ENCODE results near the gene SH3GL1. TPM values are rescaled to one million over a fixed set of nuclear protein-coding genes. Genes with fewer than 3 reads are reported as not detected.

SH3GL1 gene
- polyA plus RNA-seq, 2 of the 4 experiments (the other 2 are of a cell fraction) = 20.1 to 34.7 TPM

DNA sequence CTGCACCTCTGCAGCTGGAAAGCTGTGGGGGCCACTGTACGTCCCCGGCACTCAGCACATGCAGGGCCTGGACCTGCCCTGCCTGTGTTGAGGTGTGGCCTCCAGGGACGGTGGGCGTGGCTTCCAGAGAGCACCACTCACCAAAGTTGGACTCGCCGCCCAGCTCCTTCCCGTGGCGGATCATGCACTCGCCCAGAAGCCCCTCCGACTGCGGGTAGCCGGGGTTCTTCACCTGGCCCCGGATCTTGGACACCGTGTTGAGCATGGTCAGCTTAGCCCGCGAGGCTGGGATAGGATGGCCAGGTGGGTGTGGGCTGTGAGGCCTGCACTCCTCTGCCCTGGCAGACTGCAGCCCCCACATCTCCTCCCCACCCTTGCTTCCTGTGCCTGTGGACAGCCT is 35.0 kb downstream of the SH3GL1 start:
- no peaks in the 10 kb centered on the region for H3K9me3 ChIP-seq
- ChIA-PET POLR2A (no interaction called here), CTCF (interaction anchor here (0.8 to 3.0 kb wide), 4 partner anchors 11 to 35 kb away, joined by 3 to 21 read pairs (median 6); partner anchors contain the start of gene SH3GL1)
- WGBS (ENCODE audit: missing lambda C conversion rate) = no CpG with 5 or more reads among the region's 16 CpGs
- no peak overlapping the region for H3K27ac ChIP-seq
- ATAC-seq (no peak), DNase-seq (ENCODE audit: low read depth in 1 of 2, low spot score in 1 of 2) (no peak), FAIRE-seq (no peak)
- no peak for TF ChIP-seq SREBF2 (IDR thresholded peaks at IDR 0.05)
- TF ChIP-seq CEBPB (IDR thresholded peaks at IDR 0.05) = no peak
- TF ChIP-seq EP300 (IDR thresholded peaks at IDR 0.05) = no peak
- TF ChIP-seq POLR2A (IDR thresholded peaks at IDR 0.05; ENCODE audit: low read length) = no peak
- no peak overlapping the region for H3K4me3 ChIP-seq
- peaks cover 28% of the 10 kb centered on the region for H3K4me1 ChIP-seq
- H3K4me2 ChIP-seq = no peak overlapping the region

DNA sequence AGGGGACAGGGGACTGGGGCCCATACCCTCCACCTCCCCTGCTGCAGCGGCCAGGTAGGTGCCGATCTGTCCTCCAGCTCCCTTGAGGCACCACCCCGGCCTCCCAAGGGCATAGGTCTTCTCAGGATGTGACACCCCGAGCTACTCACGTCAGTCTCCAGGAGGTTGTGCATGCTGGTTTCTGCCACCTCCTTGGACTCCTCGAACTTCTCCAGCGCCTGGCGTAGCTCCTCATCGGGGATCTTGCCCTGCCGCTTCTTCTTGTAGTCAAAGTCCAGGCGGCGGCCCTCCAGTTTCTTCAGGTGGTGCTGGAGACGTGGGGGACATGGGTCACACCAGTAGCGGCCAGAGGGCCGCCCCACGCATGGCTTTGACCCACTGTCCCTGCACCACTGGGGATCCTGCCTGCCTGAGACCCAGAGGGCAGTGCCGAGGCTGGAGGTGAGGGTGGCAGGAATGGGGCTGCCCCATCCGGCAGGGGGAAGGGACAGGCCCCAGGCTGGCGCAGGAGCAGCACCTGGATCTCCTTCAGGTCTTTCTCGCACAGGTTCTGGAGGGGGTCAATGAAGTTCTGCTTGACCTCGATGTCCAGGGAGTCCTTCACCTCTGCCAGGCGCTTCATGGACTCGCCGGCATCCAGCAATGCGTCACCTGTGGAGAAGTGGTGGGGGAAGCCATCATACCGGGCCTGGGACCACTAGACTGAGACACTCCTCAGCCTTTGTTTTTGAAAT is 36.6 kb downstream of the SH3GL1 start:
- DNase-seq (ENCODE audit: low read depth in 1 of 2, low spot score in 1 of 2) = no peak
- Histone ChIP-seq H3K27ac (peak overlapping the region in 1 of 2 experiments; percentile 19; a peak in 1 of 6 replicates), H3K4me1 (peaks cover 20% of the 10 kb centered on the region), H3K9me3 (no peaks in the 10 kb centered on the region), H3K4me3 (no peak overlapping the region), H3K4me2 (no peak overlapping the region)
- TF ChIP-seq NFE2L2 (conservative IDR thresholded peaks at IDR 0.05; ENCODE audit: low read length) = no peak
- TF ChIP-seq, protein P1, sequence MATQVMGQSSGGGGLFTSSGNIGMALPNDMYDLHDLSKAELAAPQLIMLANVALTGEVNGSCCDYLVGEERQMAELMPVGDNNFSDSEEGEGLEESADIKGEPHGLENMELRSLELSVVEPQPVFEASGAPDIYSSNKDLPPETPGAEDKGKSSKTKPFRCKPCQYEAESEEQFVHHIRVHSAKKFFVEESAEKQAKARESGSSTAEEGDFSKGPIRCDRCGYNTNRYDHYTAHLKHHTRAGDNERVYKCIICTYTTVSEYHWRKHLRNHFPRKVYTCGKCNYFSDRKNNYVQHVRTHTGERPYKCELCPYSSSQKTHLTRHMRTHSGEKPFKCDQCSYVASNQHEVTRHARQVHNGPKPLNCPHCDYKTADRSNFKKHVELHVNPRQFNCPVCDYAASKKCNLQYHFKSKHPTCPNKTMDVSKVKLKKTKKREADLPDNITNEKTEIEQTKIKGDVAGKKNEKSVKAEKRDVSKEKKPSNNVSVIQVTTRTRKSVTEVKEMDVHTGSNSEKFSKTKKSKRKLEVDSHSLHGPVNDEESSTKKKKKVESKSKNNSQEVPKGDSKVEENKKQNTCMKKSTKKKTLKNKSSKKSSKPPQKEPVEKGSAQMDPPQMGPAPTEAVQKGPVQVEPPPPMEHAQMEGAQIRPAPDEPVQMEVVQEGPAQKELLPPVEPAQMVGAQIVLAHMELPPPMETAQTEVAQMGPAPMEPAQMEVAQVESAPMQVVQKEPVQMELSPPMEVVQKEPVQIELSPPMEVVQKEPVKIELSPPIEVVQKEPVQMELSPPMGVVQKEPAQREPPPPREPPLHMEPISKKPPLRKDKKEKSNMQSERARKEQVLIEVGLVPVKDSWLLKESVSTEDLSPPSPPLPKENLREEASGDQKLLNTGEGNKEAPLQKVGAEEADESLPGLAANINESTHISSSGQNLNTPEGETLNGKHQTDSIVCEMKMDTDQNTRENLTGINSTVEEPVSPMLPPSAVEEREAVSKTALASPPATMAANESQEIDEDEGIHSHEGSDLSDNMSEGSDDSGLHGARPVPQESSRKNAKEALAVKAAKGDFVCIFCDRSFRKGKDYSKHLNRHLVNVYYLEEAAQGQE (IDR thresholded peaks at IDR 0.05) = no peak
- TF ChIP-seq EHMT2 (IDR thresholded peaks at IDR 0.05; ENCODE audit: low read depth) = no peak
- TF ChIP-seq MYC (IDR thresholded peaks at IDR 0.05; ENCODE audit: borderline replicate concordance, low read length) = no peak
- TF ChIP-seq, protein P2, sequence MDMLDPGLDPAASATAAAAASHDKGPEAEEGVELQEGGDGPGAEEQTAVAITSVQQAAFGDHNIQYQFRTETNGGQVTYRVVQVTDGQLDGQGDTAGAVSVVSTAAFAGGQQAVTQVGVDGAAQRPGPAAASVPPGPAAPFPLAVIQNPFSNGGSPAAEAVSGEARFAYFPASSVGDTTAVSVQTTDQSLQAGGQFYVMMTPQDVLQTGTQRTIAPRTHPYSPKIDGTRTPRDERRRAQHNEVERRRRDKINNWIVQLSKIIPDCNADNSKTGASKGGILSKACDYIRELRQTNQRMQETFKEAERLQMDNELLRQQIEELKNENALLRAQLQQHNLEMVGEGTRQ (IDR thresholded peaks at IDR 0.05) = no peak
- TF ChIP-seq, protein P3, sequence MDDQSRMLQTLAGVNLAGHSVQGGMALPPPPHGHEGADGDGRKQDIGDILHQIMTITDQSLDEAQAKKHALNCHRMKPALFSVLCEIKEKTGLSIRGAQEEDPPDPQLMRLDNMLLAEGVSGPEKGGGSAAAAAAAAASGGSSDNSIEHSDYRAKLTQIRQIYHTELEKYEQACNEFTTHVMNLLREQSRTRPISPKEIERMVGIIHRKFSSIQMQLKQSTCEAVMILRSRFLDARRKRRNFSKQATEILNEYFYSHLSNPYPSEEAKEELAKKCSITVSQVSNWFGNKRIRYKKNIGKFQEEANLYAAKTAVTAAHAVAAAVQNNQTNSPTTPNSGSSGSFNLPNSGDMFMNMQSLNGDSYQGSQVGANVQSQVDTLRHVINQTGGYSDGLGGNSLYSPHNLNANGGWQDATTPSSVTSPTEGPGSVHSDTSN (IDR thresholded peaks at IDR 0.05) = no peak
- no peak for TF ChIP-seq HDAC2 (IDR thresholded peaks at IDR 0.05)
- TF ChIP-seq POLR2AphosphoS2 (conservative IDR thresholded peaks at IDR 0.05; ENCODE audit: low read length) = no peak
- TF ChIP-seq, protein P4, sequence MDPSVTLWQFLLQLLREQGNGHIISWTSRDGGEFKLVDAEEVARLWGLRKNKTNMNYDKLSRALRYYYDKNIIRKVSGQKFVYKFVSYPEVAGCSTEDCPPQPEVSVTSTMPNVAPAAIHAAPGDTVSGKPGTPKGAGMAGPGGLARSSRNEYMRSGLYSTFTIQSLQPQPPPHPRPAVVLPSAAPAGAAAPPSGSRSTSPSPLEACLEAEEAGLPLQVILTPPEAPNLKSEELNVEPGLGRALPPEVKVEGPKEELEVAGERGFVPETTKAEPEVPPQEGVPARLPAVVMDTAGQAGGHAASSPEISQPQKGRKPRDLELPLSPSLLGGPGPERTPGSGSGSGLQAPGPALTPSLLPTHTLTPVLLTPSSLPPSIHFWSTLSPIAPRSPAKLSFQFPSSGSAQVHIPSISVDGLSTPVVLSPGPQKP (IDR thresholded peaks at IDR 0.05; ENCODE audit: low read depth, low read length) = no peak
- TF ChIP-seq HOXB5 (CRISPR knock-in tag; IDR thresholded peaks at IDR 0.05) = no peak
- TF ChIP-seq RCOR1 (IDR thresholded peaks at IDR 0.05; ENCODE audit: low read depth, low read length) = no peak
- no peak for TF ChIP-seq MAZ (IDR thresholded peaks at IDR 0.05; ENCODE audit: borderline replicate concordance, low read depth, low read length)
- TF ChIP-seq, protein P5, sequence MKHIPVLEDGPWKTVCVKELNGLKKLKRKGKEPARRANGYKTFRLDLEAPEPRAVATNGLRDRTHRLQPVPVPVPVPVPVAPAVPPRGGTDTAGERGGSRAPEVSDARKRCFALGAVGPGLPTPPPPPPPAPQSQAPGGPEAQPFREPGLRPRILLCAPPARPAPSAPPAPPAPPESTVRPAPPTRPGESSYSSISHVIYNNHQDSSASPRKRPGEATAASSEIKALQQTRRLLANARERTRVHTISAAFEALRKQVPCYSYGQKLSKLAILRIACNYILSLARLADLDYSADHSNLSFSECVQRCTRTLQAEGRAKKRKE (CRISPR knock-in tag; IDR thresholded peaks at IDR 0.05; ENCODE audit: low read depth) = no peak
- no peak for TF ChIP-seq GATA3 (IDR thresholded peaks at IDR 0.05; ENCODE audit: borderline replicate concordance)
- TF ChIP-seq TFCP2L1 (CRISPR knock-in tag; IDR thresholded peaks at IDR 0.05) = no peak
- ChIA-PET CTCF (interaction anchor here (1.2 to 6.2 kb wide), 10 partner anchors 8 to 97 kb away, joined by 3 to 51 read pairs (median 8); partner anchors contain the start of genes MPND and SH3GL1), POLR2A (no interaction called here)
- FAIRE-seq = no peak
- 87% methylated on average over 12 of the region's 26 CpGs for WGBS (ENCODE audit: missing lambda C conversion rate)
- ATAC-seq = no peak
